ENCODE measurements around the gene GP1BA. TPM values are rescaled to one million over a fixed set of nuclear protein-coding genes. Genes with fewer than 3 reads are reported as not detected.

Gene GP1BA
- total and polyA plus RNA-seq, 2 of the 8 experiments (the other 6 are each of a cell fraction or from before 2014, with no cell fraction given), result not detected

GRCh38 chr17:4884489-4884888 is 47.6 kb upstream of the GP1BA start (continued):
- no peak for TF ChIP-seq MAFK (IDR thresholded peaks at IDR 0.05; ENCODE audit: low read depth, low read length)
